B cell (primary cell): ENCODE results near the gene CBLIF.

Source experiments
- EZH2 ChIP-seq: IDR thresholded peaks from 2 replicates; pipeline ENCODE4 v1.6.1; 2012; ENCODE audit warnings: borderline replicate concordance, low read depth, mild to moderate bottlenecking, moderate library complexity, low read length; ENCODE audit not compliant: insufficient read depth, poor library complexity, severe bottlenecking
- TF ChIP-seq, protein P1 (sequence below): fragments of 200-600 bp; IDR thresholded peaks from one replicate; pipeline ENCODE4 v1.8.0; 2022; ENCODE audit warnings: antibody characterized with exemption, mild to moderate bottlenecking

DNA sequence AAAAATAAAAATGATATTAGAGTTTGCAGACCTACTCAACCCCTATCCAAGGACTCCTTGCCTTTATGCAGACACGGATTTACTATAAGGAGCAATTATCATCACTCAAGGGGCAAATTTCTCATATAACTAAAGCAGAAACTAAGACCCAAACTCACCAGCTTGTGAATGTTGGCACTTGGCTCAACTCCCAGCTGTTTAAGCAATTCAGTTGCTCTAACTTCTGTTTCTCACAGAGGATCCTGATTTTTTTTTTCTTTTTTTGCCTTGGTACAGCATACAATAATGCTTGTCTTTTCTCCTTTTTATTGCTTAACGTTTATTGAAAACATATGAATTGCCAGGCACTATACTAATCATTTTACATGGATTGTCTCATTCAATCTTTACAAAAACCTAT is 9.6 kb upstream of the CBLIF start:
- TF ChIP-seq, protein P1, sequence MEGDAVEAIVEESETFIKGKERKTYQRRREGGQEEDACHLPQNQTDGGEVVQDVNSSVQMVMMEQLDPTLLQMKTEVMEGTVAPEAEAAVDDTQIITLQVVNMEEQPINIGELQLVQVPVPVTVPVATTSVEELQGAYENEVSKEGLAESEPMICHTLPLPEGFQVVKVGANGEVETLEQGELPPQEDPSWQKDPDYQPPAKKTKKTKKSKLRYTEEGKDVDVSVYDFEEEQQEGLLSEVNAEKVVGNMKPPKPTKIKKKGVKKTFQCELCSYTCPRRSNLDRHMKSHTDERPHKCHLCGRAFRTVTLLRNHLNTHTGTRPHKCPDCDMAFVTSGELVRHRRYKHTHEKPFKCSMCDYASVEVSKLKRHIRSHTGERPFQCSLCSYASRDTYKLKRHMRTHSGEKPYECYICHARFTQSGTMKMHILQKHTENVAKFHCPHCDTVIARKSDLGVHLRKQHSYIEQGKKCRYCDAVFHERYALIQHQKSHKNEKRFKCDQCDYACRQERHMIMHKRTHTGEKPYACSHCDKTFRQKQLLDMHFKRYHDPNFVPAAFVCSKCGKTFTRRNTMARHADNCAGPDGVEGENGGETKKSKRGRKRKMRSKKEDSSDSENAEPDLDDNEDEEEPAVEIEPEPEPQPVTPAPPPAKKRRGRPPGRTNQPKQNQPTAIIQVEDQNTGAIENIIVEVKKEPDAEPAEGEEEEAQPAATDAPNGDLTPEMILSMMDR: no peak
- no peak for TF ChIP-seq EZH2
